Subcutaneous abdominal adipose tissue (tissue), 5 donors: ENCODE results near the gene STRIP1.

ENCODE experiments used
- H3K27ac ChIP-seq: one replicate; pipeline ENCODE4 v1.7.0; 2013; ENCODE audit warnings: low read depth, mild to moderate bottlenecking, inconsistent platforms, low read length, moderate library complexity
- H3K27me3 ChIP-seq, 5 donors: one replicate each; pipeline ENCODE4 v1.7.0; 2013; ENCODE audit warnings: low read length in 5 of 5, inconsistent platforms in 1 of 5; ENCODE audit not compliant: control insufficient read depth in 5 of 5, insufficient read depth in 4 of 5
- H3K36me3 ChIP-seq, 5 donors: one replicate each; pipeline ENCODE4 v1.7.0; 2013; ENCODE audit warnings: low read length in 5 of 5; ENCODE audit not compliant: control insufficient read depth in 5 of 5, insufficient read depth in 5 of 5
- H3K4me1 ChIP-seq, 5 donors: one replicate each; pipeline ENCODE4 v1.7.0; 2013; ENCODE audit warnings: low read length in 5 of 5, mild to moderate bottlenecking in 3 of 5, moderate library complexity in 1 of 5; ENCODE audit not compliant: control insufficient read depth in 5 of 5, insufficient read depth in 5 of 5
- H3K4me3 ChIP-seq, 5 donors: one replicate each; pipeline ENCODE4 v1.7.0; 2013; ENCODE audit warnings: low read length in 5 of 5, low read depth in 1 of 5
- H3K9ac ChIP-seq, 5 donors: one replicate each; pipeline ENCODE4 v1.7.0; 2013; ENCODE audit warnings: low read length in 5 of 5, mild to moderate bottlenecking in 4 of 5, moderate library complexity in 3 of 5
- H3K9me3 ChIP-seq, 5 donors: one replicate each; pipeline ENCODE4 v1.7.0; 2013; ENCODE audit warnings: low read length in 5 of 5; ENCODE audit not compliant: control insufficient read depth in 5 of 5
- donor health status: healthy.
- donor health status: healthy.
- donor health status: healthy.
- donor health status: healthy.
- donor health status: healthy.

STRIP1 gene

DNA sequence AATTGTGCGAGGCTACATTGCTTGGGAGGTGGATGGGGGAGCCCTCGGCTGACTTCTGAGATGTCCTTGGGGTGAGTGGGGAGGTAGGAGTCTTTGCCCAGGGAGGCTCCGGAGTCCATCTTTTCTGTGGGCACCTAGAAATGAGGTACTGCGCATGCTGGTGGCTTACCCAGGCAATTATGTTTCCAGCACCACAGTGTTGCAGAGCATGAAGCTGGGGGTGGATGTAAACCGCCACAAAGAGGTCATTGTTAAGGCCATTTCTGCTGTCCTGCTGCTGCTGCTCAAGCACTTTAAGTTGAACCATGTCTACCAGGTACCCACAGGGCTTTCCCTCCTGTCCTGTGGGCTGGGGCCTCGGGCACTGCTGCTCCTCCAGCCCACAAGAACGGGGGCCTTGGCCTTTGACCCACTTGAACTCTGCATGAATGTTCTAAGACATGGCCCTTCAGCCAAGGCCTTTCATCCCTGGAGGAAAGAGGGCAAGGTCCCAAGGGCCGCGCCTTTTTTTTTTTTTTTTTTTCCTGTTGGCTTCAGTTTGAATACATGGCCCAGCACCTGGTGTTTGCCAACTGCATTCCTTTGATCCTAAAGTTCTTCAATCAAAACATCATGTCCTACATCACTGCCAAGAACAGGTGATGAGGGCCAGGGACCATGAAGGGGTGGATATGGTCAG is 14.6 kb downstream of the STRIP1 start:
- H3K27ac ChIP-seq, result peak overlapping the region; percentile 24
- H3K27me3 ChIP-seq, result no peaks in the 10 kb centered on the region
- H3K9me3 ChIP-seq, result no peaks in the 10 kb centered on the region
- peak overlapping the region in 1 of 5 donors; percentile 24 for H3K9ac ChIP-seq
- peaks cover 10 to 99% (median 91%) of the 10 kb centered on the region in 5 donors for H3K36me3 ChIP-seq
- H3K4me1 ChIP-seq, result peaks cover 0 to 24% (median 12%) of the 10 kb centered on the region in 5 donors
- no peak overlapping the region for H3K4me3 ChIP-seq

DNA sequence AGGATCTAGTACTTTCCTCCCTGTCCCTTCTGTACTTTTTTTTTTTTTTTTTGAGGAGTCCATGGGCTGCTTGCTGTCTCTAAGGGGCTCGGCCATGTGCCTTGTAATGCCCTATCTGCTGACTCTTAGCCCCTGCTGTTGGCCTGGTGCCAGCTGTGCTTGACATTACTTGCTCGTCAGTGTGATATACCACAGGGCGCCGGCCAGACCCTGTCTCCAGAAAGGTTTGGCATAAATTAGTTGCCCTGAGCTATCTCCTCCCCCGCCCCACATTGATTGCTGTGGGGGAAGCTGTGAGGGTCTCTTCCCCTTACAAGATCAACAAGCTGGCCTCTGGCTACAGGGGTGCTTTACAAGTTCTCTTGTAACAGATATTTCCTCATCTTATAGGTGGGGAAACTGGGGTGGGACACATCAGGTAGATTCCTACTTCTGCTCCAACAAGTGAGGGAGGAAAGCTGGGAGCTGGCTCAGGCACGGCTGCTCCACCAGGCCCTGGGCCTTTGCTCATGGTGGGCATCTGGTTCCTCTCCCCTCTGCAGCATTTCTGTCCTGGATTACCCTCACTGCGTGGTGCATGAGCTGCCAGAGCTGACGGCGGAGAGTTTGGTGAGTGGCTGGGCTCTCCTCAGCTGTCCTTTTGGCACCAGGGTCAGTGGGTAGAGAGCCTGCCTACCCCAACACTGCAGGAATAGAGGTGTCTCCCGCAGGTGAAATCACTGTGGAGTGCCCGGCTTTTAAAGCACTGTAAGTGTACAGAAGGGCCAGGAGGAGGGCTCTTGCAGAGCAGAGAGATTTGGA is 15.6 kb downstream of the STRIP1 start:
- Histone ChIP-seq H3K9ac (peak overlapping the region in 1 of 5 donors; percentile 18), H3K36me3 (peaks cover 3 to 99% (median 90%) of the 10 kb centered on the region in 5 donors), H3K27ac (peak overlapping the region; percentile 23), H3K4me3 (no peak overlapping the region), H3K9me3 (no peaks in the 10 kb centered on the region), H3K4me1 (peaks cover 0 to 24% (median 13%) of the 10 kb centered on the region in 5 donors), H3K27me3 (no peaks in the 10 kb centered on the region)

DNA sequence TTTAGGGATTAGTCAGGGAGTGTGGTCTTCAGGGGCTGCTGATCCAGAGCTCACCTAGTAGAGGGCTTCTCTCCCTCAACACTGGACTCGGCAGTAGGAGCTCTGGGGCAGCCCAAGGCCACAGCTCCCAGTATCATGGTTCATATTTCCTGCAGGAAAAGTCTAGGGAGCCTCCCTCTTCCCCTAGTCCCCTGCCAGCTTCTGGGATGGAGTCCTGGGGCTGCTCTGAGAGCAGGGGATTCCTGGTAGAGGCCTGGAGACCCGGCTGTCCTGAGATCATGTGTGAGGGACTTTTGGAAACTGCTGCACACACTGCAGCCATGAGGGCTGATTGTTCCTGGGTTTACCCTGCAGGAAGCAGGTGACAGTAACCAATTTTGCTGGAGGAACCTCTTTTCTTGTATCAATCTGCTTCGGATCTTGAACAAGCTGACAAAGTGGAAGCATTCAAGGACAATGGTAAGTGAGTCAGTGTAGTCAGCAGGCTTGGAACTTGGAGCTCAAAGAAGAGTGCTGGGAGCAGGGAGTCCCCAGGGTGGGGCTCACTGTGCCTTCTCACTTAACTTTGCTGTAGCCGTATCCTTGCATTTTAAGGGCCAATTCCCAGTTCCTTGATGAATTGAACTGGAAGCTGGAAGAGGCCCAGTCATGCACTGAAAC is 16.3 kb downstream of the STRIP1 start:
- Histone ChIP-seq H3K27me3 (no peaks in the 10 kb centered on the region), H3K9me3 (no peaks in the 10 kb centered on the region), H3K4me1 (peaks cover 0 to 24% (median 13%) of the 10 kb centered on the region in 5 donors), H3K4me3 (no peak overlapping the region), H3K27ac (peak overlapping the region; percentile 23), H3K9ac (peak overlapping the region in 1 of 5 donors; percentile 18), H3K36me3 (peaks cover 3 to 99% (median 90%) of the 10 kb centered on the region in 5 donors)

DNA sequence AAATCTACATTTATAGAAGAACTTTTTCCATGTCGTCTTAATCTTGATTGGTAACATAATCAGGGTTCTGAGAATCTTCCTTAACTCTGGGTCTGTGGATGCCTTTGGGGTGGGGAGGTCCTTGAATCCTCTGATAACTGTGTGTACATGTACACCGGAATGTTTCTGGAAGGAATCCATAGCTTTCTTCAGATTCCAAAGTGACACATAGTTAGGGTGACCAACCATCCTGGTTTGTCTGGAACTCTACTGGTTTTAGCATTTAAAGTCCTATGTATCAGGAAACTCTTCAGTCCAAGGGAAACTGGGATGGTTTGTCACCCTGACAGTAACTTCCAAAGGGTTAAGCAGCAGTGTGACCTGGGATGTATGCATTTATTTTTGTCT is 16.8 kb downstream of the STRIP1 start:
- H3K27ac ChIP-seq, result no peak overlapping the region
- no peak overlapping the region for H3K4me3 ChIP-seq
- H3K36me3 ChIP-seq, result peaks cover 3 to 99% (median 96%) of the 10 kb centered on the region in 5 donors
- H3K27me3 ChIP-seq, result no peaks in the 10 kb centered on the region
- no peak overlapping the region for H3K9ac ChIP-seq
- peaks cover 0 to 25% (median 14%) of the 10 kb centered on the region in 5 donors for H3K4me1 ChIP-seq
- H3K9me3 ChIP-seq, result no peaks in the 10 kb centered on the region

DNA sequence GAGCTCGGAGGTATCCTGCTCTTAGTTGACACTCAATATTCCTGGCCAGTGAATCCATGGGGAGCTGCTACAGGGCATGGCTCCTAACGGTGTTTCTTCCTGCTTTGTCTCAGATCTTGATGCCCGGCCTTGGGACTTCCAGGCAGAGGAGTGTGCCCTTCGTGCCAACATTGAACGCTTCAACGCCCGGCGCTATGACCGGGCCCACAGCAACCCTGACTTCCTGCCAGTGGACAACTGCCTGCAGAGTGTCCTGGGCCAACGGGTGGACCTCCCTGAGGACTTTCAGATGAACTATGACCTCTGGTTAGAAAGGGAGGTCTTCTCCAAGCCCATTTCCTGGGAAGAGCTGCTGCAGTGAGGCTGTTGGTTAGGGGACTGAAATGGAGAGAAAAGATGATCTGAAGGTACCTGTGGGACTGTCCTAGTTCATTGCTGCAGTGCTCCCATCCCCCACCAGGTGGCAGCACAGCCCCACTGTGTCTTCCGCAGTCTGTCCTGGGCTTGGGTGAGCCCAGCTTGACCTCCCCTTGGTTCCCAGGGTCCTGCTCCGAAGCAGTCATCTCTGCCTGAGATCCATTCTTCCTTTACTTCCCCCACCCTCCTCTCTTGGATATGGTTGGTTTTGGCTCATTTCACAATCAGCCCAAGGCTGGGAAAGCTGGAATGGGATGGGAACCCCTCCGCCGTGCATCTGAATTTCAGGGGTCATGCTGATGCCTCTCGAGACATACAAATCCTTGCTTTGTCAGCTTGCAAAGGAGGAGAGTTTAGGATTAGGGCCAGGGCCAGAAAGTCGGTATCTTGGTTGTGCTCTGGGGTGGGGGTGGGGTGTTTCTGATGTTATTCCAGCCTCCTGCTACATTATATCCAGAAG is 19.4 kb downstream of the STRIP1 start:
- no peak overlapping the region for H3K27ac ChIP-seq
- H3K36me3 ChIP-seq, result peaks cover 0 to 100% (median 91%) of the 10 kb centered on the region in 5 donors
- no peaks in the 10 kb centered on the region for H3K27me3 ChIP-seq

DNA sequence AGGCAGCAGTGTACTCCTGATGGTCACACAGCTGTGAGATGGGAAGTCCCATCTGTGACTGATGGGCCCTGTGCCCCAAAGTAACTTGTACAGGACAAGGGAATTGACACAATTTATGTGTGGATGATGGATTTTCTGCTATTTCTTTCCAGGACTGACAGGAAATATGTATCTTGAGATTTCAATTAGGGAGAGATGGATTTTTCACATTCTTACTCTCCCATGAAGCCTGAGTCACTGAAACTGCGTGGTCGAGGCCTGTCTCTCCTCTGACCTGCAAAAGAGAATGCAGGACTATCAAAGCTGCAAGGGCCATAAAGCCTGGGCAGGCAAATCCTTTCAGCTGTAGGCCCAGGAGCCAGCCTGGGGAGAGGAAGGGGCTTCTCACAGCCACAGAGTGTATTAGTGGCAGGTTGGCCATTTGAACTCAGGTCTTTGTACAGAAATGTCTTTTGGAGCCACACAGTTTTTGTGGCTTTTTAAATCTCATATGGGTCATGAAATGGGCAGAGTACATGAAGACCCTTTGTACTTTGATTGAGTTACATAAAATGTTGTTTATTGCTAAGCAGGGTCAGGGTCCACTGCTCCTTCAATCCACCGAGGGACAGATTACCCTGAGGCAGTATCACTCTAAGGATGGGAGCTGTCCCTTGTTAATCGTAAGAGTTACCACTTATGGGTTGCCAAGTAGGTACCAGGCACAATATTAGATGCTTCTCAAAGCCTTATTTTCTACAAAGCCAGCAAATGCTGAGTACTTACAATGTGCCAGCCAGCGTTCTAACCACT is 21.3 kb downstream of the STRIP1 start:
- Histone ChIP-seq H3K27ac (no peak overlapping the region), H3K36me3 (peaks cover 0 to 93% (median 75%) of the 10 kb centered on the region in 5 donors), H3K4me1 (peaks cover 4 to 22% (median 13%) of the 10 kb centered on the region in 5 donors), H3K4me3 (no peak overlapping the region), H3K9me3 (no peaks in the 10 kb centered on the region), H3K9ac (no peak overlapping the region), H3K27me3 (no peaks in the 10 kb centered on the region)

More for the DNA sequence above, 19.4 kb downstream of the STRIP1 start:
- no peak overlapping the region for H3K4me3 ChIP-seq
- peaks cover 4 to 37% (median 26%) of the 10 kb centered on the region in 5 donors for H3K4me1 ChIP-seq
- H3K9ac ChIP-seq, result no peak overlapping the region
- no peaks in the 10 kb centered on the region for H3K9me3 ChIP-seq

DNA sequence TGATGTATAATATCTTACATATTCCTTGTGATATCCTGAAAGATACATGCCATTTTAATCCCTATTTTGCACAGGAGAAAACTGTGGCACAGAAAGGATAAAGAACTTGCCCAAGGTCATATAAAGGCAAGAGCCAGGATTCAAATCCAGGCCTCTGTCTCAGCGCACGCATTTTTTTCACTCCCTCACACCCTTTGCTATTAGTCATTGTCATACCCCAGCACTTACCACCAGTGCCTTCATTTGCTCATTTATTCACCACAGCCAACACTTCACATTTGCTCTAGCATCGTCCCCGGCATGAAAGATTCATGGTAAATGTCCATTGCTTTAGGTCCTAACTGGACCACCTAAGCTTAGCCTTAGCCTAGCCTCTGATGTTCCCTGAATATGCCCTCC is 21.9 kb downstream of the STRIP1 start:
- peak overlapping the region; percentile 20 for H3K27ac ChIP-seq
- no peaks in the 10 kb centered on the region for H3K27me3 ChIP-seq
- H3K9me3 ChIP-seq, result no peaks in the 10 kb centered on the region
- no peak overlapping the region for H3K4me3 ChIP-seq
- H3K4me1 ChIP-seq, result peaks cover 3 to 21% (median 10%) of the 10 kb centered on the region in 5 donors
- peaks cover 0 to 89% (median 70%) of the 10 kb centered on the region in 5 donors for H3K36me3 ChIP-seq
- H3K9ac ChIP-seq, result peak overlapping the region in 2 of 5 donors; percentile 4 to 26

DNA sequence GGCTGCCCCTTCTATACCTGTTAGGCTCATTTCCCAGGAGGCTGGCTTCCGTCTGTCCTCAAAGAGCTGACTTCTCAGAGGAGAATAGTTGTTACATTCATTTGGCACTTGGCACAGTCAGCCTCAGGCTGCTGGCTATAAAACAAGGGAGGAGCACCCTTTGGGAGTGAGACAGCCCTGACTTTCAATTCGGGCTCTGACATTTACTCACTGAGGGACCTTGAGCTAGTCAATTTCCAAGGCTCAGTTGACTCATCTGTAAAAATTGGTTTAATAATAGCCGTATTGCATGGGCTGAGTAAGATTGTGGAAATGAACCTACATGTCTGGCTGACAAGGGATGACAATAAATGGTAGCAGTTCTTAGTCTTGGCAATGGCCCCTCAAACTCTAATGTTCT is 22.4 kb downstream of the STRIP1 start:
- H3K4me3 ChIP-seq, result no peak overlapping the region
- peak overlapping the region; percentile 20 for H3K27ac ChIP-seq
- peak overlapping the region in 2 of 5 donors; percentile 4 to 26 for H3K9ac ChIP-seq
- H3K9me3 ChIP-seq, result no peaks in the 10 kb centered on the region
- peaks cover 0 to 89% (median 66%) of the 10 kb centered on the region in 5 donors for H3K36me3 ChIP-seq
- H3K27me3 ChIP-seq, result no peaks in the 10 kb centered on the region
- H3K4me1 ChIP-seq, result peaks cover 3 to 21% (median 10%) of the 10 kb centered on the region in 5 donors
